CD4-positive, alpha-beta T cell (primary cell): ENCODE results near the gene RPP40. TPM values are rescaled to one million over a fixed set of nuclear protein-coding genes. Genes with fewer than 3 reads are reported as not detected.

ENCODE experiments used
- ATAC-seq: fragments of 200-7000 bp; cut with Tn5 transposase; one replicate; pipeline ENCODE4 v1.10.0; 2022; ENCODE audit warnings: mild to moderate bottlenecking; ENCODE audit not compliant: poor library complexity
- CTCF ChIA-PET: fragments of 350-600 bp; sonication (Branson Sonifier 250); formaldehyde crosslinking; loops from one replicate; lab custom pipeline; 2021; ENCODE audit warnings: antibody characterized with exemption, inconsistent platforms; lab: Charles Lee
- POLR2A ChIA-PET: fragments of 350-600 bp; sonication (Branson Sonifier 250); formaldehyde crosslinking; loops from one replicate; lab custom pipeline; 2021; ENCODE audit warnings: antibody characterized with exemption, inconsistent platforms; lab: Charles Lee
- DNase-seq, 14 experiments: peaks; one replicate each; pipeline ENCODE4 v3.0.0-alpha.2; 2013 to 2020; ENCODE audit warnings: mixed read lengths in 2 of 14
- H3K27ac ChIP-seq, 2 donors: one replicate each; pipeline versions ENCODE4 v1.5.1 to v1.7.0; 2013; ENCODE audit warnings: low read length in 2 of 2, low read depth in 1 of 2, mild to moderate bottlenecking in 1 of 2
- H3K27me3 ChIP-seq, 2 experiments: 1 replicate in 1 of 2; 2 replicates in 1 of 2; pipeline versions ENCODE4 v1.6.1 to v1.7.0; 2013; ENCODE audit warnings: low read length in 2 of 2, control low read depth in 1 of 2, mild to moderate bottlenecking in 1 of 2, moderate library complexity in 1 of 2; ENCODE audit not compliant: insufficient read depth in 2 of 2, control insufficient read depth in 1 of 2
- H3K36me3 ChIP-seq: one replicate; pipeline ENCODE4 v1.6.1; 2013; ENCODE audit warnings: low read length, control low read depth; ENCODE audit not compliant: insufficient read depth
- H3K4me1 ChIP-seq: one replicate; pipeline ENCODE4 v1.6.1; 2013; ENCODE audit warnings: low read length, control low read depth; ENCODE audit not compliant: insufficient read depth
- H3K4me3 ChIP-seq: one replicate; pipeline ENCODE4 v1.5.1; 2013; ENCODE audit warnings: mild to moderate bottlenecking, low read length, moderate library complexity
- H3K9me3 ChIP-seq, 2 experiments: 1 replicate in 1 of 2; 2 replicates in 1 of 2; pipeline versions ENCODE4 v1.6.1 to v1.7.0; 2013; ENCODE audit warnings: low read length in 2 of 2, mild to moderate bottlenecking in 2 of 2, control low read depth in 1 of 2, moderate library complexity in 1 of 2; ENCODE audit not compliant: control insufficient read depth in 1 of 2, insufficient read depth in 1 of 2
- H3K27ac Mint-ChIP-seq: one replicate; pipeline ENCODE4 v1.8.0; 2020; ENCODE audit warnings: mixed read lengths
- H3K27me3 Mint-ChIP-seq: one replicate; pipeline ENCODE4 v1.8.0; 2021; ENCODE audit warnings: mixed read lengths
- H3K36me3 Mint-ChIP-seq: one replicate; pipeline ENCODE4 v1.8.0; 2021; ENCODE audit warnings: low read depth, mixed read lengths
- H3K4me1 Mint-ChIP-seq: one replicate; pipeline ENCODE4 v1.8.0; 2021; ENCODE audit warnings: low read depth, mixed read lengths
- H3K4me3 Mint-ChIP-seq: one replicate; pipeline ENCODE4 v1.8.0; 2020; ENCODE audit warnings: mild to moderate bottlenecking, mixed read lengths
- H3K9me3 Mint-ChIP-seq: one replicate; pipeline ENCODE4 v1.8.0; 2020; ENCODE audit warnings: mixed read lengths
- CTCF ChIP-seq: fragments of 200-600 bp; IDR thresholded peaks from one replicate; pipeline ENCODE4 v1.8.0; 2022; ENCODE audit warnings: antibody characterized with exemption, mild to moderate bottlenecking
- intact Hi-C, 2 experiments: fragments of 100-400 bp; cut with DNase I in 1 of 2; cut with micrococcal nuclease in 1 of 2; formaldehyde crosslinking; loops; one replicate each; pipeline versions ENCODE4 v1.15.1 to v1.9.0; 2023 to 2025; cut with DNase I, micrococcal nuclease
- total RNA-seq, 174 experiments: library from RNA in 2 of 174; stranded (reverse) in 2 of 174; gene quantifications; one replicate each; pipeline ENCODE4 v1.2.3 and lab custom pipeline; 2021 to 2026

The RPP40 gene
- total RNA-seq, 2 experiments from 2014 or later: 0.36 to 0.69 TPM

GRCh38 chr6:4973415-4973814 lies 30.4 kb downstream of the RPP40 start:
- H3K9me3 Mint-ChIP-seq: peaks cover 6% of the 10 kb centered on the region
- no peak overlapping the region for H3K27ac ChIP-seq
- no peaks in the 10 kb centered on the region for H3K4me1 ChIP-seq
- no peak for TF ChIP-seq CTCF
- no peaks in the 10 kb centered on the region for H3K36me3 Mint-ChIP-seq
- no peak overlapping the region for H3K4me3 Mint-ChIP-seq
- no peaks in the 10 kb centered on the region for H3K36me3 ChIP-seq
- no peak for ATAC-seq
- no peaks in the 10 kb centered on the region for H3K27me3 ChIP-seq
- peaks cover 0 to 11% of the 10 kb centered on the region in 2 experiments for H3K9me3 ChIP-seq
- intact Hi-C loops: no loop called here
- H3K4me3 ChIP-seq: no peak overlapping the region
- POLR2A ChIA-PET: no interaction called here
- no peak overlapping the region for H3K27ac Mint-ChIP-seq
- peaks cover 8% of the 10 kb centered on the region for H3K27me3 Mint-ChIP-seq
- no peaks in the 10 kb centered on the region for H3K4me1 Mint-ChIP-seq
- no peak for DNase-seq
- CTCF ChIA-PET: no interaction called here

- ATAC-seq: no peak
- peaks cover 6% of the 10 kb centered on the region for H3K9me3 Mint-ChIP-seq
- no peak overlapping the region for H3K27ac Mint-ChIP-seq
Measured at GRCh38 chr6:4972438-4972837, 31.4 kb downstream of the RPP40 start.

GRCh38 chr6:4971851-4972250 lies 32.0 kb downstream of the RPP40 start:
- ChIA-PET CTCF (no interaction called here), POLR2A (no interaction called here)
- no peaks in the 10 kb centered on the region for H3K36me3 Mint-ChIP-seq
- no peak overlapping the region for H3K27ac ChIP-seq
- H3K4me1 Mint-ChIP-seq: no peaks in the 10 kb centered on the region
- no peaks in the 10 kb centered on the region for H3K27me3 ChIP-seq
- H3K27ac Mint-ChIP-seq: no peak overlapping the region
- peaks cover 8% of the 10 kb centered on the region for H3K27me3 Mint-ChIP-seq
- H3K9me3 ChIP-seq: peaks cover 0 to 8% of the 10 kb centered on the region in 2 experiments
- TF ChIP-seq CTCF: no peak
- no peaks in the 10 kb centered on the region for H3K4me1 ChIP-seq
- no peak overlapping the region for H3K4me3 ChIP-seq
- DNase-seq (no peak), ATAC-seq (no peak)
- no peak overlapping the region for H3K4me3 Mint-ChIP-seq
- H3K36me3 ChIP-seq: no peaks in the 10 kb centered on the region
- intact Hi-C loops: no loop called here
- peaks cover 2% of the 10 kb centered on the region for H3K9me3 Mint-ChIP-seq

More at GRCh38 chr6:4972438-4972837, 31.4 kb downstream of the RPP40 start:
- Mint-ChIP-seq H3K4me1 (no peaks in the 10 kb centered on the region), H3K4me3 (no peak overlapping the region), H3K36me3 (no peaks in the 10 kb centered on the region), H3K27me3 (peaks cover 8% of the 10 kb centered on the region)
- Histone ChIP-seq H3K9me3 (peaks cover 0 to 8% of the 10 kb centered on the region in 2 experiments), H3K4me3 (no peak overlapping the region), H3K27ac (no peak overlapping the region), H3K27me3 (no peaks in the 10 kb centered on the region), H3K4me1 (no peaks in the 10 kb centered on the region), H3K36me3 (no peaks in the 10 kb centered on the region)
- POLR2A ChIA-PET: no interaction called here
- TF ChIP-seq CTCF: no peak
- intact Hi-C loops: no loop called here
- DNase-seq: no peak
- CTCF ChIA-PET: no interaction called here
